ENCODE data around the gene KDM5B. TPM values are rescaled to one million over a fixed set of nuclear protein-coding genes. Genes with fewer than 3 reads are reported as not detected.
A peak's percentile ranks its signal among the peaks of the same experiment; 100 is the strongest.
"Not testable (repeated sequence)": the region's sequence is repeated elsewhere in the genome, so short reads cannot be mapped to it uniquely, and the experiment has no call there.

Gene KDM5B
- total RNA-seq, 1 experiment from 2014 or later, result 58.6 TPM

GRCh38 chr1:202812176-202813026 lies 4.2 kb upstream of the KDM5B start:
- no peak for DNase-seq (ENCODE audit: low spot score)

- DNase-seq (ENCODE audit: low spot score), result no peak
Measured at GRCh38 chr1:202811296-202812175, 3.3 kb upstream of the KDM5B start.

- DNase-seq (ENCODE audit: low spot score), result peak; percentile 90
Measured at GRCh38 chr1:202810615-202811295, 2.5 kb upstream of the KDM5B start, which contains the start of gene PCAT6. Gene PCAT6, plus strand, starts transcription at chr1:202810954.

GRCh38 chr1:202810193-202810614 lies 2.0 kb upstream of the KDM5B start:
- no peak for DNase-seq (ENCODE audit: low spot score)

GRCh38 chr1:202809597-202810159 lies 1.5 kb upstream of the KDM5B start:
- no peak for DNase-seq (ENCODE audit: low spot score)

GRCh38 chr1:202807451-202807925 lies 733 bp downstream of the KDM5B start:
- DNase-seq (ENCODE audit: low spot score), result peak; percentile 44

- DNase-seq (ENCODE audit: low spot score), result peak; percentile 32
Measured at GRCh38 chr1:202806845-202807450, 1.3 kb downstream of the KDM5B start.

GRCh38 chr1:202805886-202806844 lies 2.1 kb downstream of the KDM5B start:
- no peak for DNase-seq (ENCODE audit: low spot score)

- no peak for DNase-seq (ENCODE audit: low spot score)
Measured at GRCh38 chr1:202804126-202804525, 4.1 kb downstream of the KDM5B start.

GRCh38 chr1:202802998-202803932 lies 5.0 kb downstream of the KDM5B start:
- peak; percentile 62 for DNase-seq (ENCODE audit: low spot score)

- DNase-seq (ENCODE audit: low spot score), result no peak
Measured at GRCh38 chr1:202802034-202802433, 6.2 kb downstream of the KDM5B start.

- no peak for DNase-seq (ENCODE audit: low spot score)
Measured at GRCh38 chr1:202801175-202801574, 7.0 kb downstream of the KDM5B start.

- DNase-seq (ENCODE audit: low spot score), result no peak
Measured at GRCh38 chr1:202800742-202801141, 7.5 kb downstream of the KDM5B start.

GRCh38 chr1:202798792-202799331 lies 9.4 kb downstream of the KDM5B start:
- DNase-seq (ENCODE audit: low spot score), result no peak

GRCh38 chr1:202798260-202798659 lies 10.0 kb downstream of the KDM5B start:
- no peak for DNase-seq (ENCODE audit: low spot score)

GRCh38 chr1:202796670-202797069 lies 11.6 kb downstream of the KDM5B start:
- no peak for DNase-seq (ENCODE audit: low spot score)

GRCh38 chr1:202794931-202795330 lies 13.3 kb downstream of the KDM5B start:
- DNase-seq (ENCODE audit: low spot score), result not testable (repeated sequence)

- no peak for DNase-seq (ENCODE audit: low spot score)
Measured at GRCh38 chr1:202794051-202794740, 14.0 kb downstream of the KDM5B start.
